HG03280 (cell line): Measurements from ENCODE around the gene MBD3L5.
"Not testable (repeated sequence)": the region's sequence is repeated elsewhere in the genome, so short reads cannot be mapped to it uniquely, and the experiment has no call there.

Experiments
- ATAC-seq: cut with Tn5 transposase; IDR thresholded peaks from one replicate; pipeline ENCODE4 v1.9.1; 2021; ENCODE audit warnings: mild to moderate bottlenecking, moderate library complexity; ENCODE audit not compliant: unreplicated experiment

Gene MBD3L5

GRCh38 chr19:7051421-7051820 is 21.0 kb downstream of the MBD3L5 start:
- not testable (repeated sequence) for ATAC-seq

GRCh38 chr19:7052896-7053295 is 22.5 kb downstream of the MBD3L5 start:
- not testable (repeated sequence) for ATAC-seq

GRCh38 chr19:7054635-7055368 is 24.4 kb downstream of the MBD3L5 start:
- ATAC-seq = not testable (repeated sequence)

- ATAC-seq = not testable (repeated sequence)
These were observed 25.3 kb downstream of the MBD3L5 start for GRCh38 chr19:7055679-7056078.

- ATAC-seq = not testable (repeated sequence)
These were observed 26.0 kb downstream of the MBD3L5 start for GRCh38 chr19:7056371-7056770.

- not testable (repeated sequence) for ATAC-seq
These were observed 28.2 kb downstream of the MBD3L5 start, which contains the start of gene MBD3L3 for GRCh38 chr19:7058576-7058975. Gene MBD3L3 (minus strand): TSS chr19:7058676. CDS start chr19:7058605, 71 bp downstream.

- ATAC-seq = not testable (repeated sequence)
These were observed 29.6 kb downstream of the MBD3L5 start for GRCh38 chr19:7059977-7060376.

GRCh38 chr19:7063339-7063738 is 33.0 kb downstream of the MBD3L5 start:
- ATAC-seq = no peak

GRCh38 chr19:7063764-7064418 is 33.5 kb downstream of the MBD3L5 start:
- no peak for ATAC-seq

- not testable (repeated sequence) for ATAC-seq
These were observed 36.7 kb downstream of the MBD3L5 start for GRCh38 chr19:7067122-7067521.

- ATAC-seq = no peak
These were observed 37.3 kb downstream of the MBD3L5 start for GRCh38 chr19:7067716-7068115.

- ATAC-seq = no peak
These were observed 38.2 kb downstream of the MBD3L5 start for GRCh38 chr19:7068599-7068998.

GRCh38 chr19:7069042-7069903 is 38.9 kb downstream of the MBD3L5 start, which contains the start of gene ZNF557:
Gene ZNF557 (plus strand): TSS chr19:7069703. CDS start chr19:7075075, 5,372 bp downstream.
- ATAC-seq = peak; percentile 93

GRCh38 chr19:7069904-7070226 is 39.5 kb downstream of the MBD3L5 start:
- no peak for ATAC-seq

GRCh38 chr19:7072541-7072940 is 42.2 kb downstream of the MBD3L5 start:
- no peak for ATAC-seq

- no peak for ATAC-seq
These were observed 44.4 kb downstream of the MBD3L5 start for GRCh38 chr19:7074705-7075282.

- no peak for ATAC-seq
These were observed 45.8 kb downstream of the MBD3L5 start for GRCh38 chr19:7076151-7076550.

- ATAC-seq = no peak
These were observed 47.6 kb downstream of the MBD3L5 start for GRCh38 chr19:7078008-7078407.
